GM19025 (cell line): ENCODE results near the gene ASXL1.

Source experiments
- ATAC-seq: cut with Tn5 transposase; IDR thresholded peaks from one replicate; pipeline ENCODE4 v1.9.1; 2021; ENCODE audit warnings: mild to moderate bottlenecking, low read depth, moderate library complexity; ENCODE audit not compliant: unreplicated experiment

The ASXL1 gene

DNA sequence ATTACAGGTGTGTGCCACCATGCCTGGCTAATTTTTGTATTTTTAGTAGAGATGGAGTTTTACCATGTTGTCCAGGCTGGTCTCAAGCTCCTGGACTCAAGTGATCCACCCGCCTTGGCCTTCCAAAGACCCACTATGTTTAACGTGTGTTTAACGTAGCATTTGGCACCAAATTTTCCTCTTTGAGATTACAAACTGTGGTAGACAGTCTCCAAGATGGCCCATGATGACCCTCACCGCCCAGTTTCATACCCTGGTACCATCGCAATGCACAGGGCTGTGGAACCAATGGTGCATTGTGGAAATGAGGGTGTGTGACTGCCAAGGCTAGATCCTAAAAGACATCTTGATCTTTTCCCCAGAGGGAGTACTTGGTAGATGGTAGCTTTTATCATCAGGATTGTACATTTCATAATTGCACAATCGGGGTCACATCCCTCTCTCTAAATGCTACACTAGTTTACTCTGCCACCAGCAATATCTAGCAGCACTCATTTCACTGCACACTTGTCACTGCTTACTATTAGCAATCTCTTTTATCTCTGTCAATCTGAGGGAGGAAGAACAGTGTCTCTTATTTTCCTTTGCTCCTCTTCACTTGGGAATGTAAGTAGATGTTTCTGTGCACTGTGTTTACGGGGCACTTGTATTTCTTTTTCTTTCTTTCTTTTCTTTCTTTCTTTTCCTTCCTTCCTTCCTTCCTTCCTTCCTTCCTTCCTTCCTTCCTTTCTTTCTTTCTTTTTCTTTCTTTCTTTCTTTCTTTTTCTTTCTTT, 130.1 kb downstream of the ASXL1 start:
- no peak for ATAC-seq
